Activated T-cell treated with anti-CD3 and anti-CD28 coated beads, Interleukin-2, amount 50 U/mL, for 48 hours (primary cell): ENCODE data around the gene C19orf25.
"Not testable (repeated sequence)": the region's sequence is repeated elsewhere in the genome, so short reads cannot be mapped to it uniquely, and the experiment has no call there.

Source experiments
- DNase-seq, 2 experiments: peaks; one replicate each; pipeline ENCODE4 v3.0.0-alpha.2; 2020

Gene C19orf25

DNA sequence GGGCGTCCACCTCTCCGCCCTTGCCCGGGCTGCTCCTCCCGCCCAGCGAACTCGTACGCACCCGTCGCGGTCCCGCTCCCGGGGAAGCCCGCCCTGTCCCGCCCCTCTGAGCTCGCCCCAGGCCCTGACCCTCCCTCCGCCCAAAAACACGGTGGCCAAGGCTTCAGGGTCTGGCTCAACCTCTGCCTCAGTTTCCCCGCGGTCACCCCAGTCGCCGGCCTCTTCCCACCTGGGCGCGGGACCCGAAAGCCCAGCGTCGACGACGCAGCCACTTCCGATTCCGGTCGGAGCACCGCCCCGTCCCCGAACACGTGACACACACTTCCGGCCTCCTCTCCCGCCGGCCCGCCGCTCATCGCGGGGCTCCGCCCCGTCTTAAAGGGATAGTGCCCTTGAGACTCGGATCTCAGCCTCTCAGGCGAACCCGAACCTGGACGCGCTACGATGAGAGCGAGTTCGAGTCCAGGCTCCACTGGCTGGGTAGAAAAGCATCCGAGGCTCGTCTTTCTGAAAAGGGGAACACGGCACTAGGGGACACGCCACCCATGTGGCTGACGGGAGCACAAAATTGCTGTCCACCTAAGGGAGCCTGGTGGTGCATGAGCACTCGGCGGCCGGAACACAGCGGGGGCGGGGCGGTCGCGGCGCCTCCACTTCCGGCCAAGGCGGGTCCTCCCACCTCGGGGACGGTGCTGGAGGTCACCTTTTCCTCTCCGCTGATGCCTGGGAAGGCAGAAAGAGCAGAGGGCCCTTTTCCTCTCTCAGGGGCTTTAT is at the start of gene C19orf25:
Gene C19orf25, minus strand, starts transcription at position 282 of the 774 bp plus-strand sequence. CDS start 312 bp downstream, outside the sequence.
- peak; percentile 95 to 96 for DNase-seq

DNA sequence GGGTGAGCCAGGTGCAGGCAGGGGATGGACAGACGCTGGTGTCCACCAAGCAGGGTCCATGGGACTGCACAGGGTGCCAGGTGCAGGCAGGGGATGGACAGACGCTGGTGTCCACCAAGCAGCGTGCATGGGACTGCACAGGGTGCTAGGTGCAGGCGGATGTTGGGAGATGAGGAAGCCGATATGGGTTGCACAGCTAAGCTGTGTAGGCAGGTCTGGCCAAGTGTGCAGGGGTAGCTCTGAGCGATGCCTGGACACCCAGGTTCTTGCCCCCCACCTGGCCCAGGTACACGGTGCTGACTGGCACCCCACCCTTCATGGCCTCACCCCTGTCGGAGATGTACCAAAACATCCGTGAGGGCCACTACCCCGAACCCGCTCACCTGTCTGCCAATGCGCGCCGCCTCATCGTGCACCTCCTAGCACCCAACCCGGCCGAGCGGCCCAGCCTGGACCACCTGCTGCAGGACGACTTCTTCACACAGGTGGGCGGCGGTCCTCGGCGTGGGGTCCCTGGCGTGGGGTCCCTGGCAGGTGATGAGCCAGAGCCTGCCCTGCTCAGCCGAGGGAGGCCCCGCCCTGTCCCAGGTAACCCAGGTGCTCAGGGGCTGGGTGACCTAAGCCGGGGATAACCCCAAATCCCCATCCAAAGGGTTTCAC is 48.8 kb upstream of the C19orf25 start:
- DNase-seq: no peak

- DNase-seq: no peak
Measured at GRCh38 chr19:1526979-1527649, 48.1 kb upstream of the C19orf25 start.

DNA sequence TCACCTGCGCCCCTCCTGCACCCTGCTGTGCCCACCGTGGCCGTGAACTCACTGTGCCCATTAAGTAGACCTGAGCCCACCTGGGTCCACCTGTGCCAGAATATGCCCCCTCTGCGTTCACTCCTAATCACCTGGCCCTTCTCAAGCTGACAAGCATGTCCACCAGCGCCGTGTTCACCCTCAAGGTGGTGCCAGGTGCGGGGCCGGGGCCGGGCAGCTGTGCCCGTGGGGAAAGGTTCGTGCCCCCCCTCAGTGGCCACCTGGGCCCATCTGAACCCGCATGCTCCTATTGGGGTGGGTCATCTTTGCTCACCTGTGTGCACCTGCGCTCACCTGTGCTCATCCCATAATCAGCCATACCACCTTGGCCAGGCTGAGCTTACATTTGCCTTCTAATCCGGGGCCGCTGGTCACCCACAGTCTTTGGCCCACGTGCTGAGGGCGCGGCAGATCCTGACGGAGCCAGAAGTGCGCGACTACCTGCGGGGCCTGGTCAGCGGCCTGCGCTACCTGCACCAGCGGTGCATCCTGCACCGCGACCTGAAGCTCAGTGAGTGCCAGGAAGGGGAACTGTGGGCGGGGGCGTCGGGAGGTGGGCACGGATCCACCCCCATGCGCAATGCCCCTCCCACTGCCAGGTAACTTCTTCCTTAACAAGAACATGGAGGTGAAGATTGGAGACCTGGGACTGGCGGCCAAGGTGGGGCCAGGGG is 47.2 kb upstream of the C19orf25 start:
- no peak for DNase-seq

- DNase-seq: no peak
Measured at GRCh38 chr19:1525343-1525742, 46.3 kb upstream of the C19orf25 start.

DNA sequence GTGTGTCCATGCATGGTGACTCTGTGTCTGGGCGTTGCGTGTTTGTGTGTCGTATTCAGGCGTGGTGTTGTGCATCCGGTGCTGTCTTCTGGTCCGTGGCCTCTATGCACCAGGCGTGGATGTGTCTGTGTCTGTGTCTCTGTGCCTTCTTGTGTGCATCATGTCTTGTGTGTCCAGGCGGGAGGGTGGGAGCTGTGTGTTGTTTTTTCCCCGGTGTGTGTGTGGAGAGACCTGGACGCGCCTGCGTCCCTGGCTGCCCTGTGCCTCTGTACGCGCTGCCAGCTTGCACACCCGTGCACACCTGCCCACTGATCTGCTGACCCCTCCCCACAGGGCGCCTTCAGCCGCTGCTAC is 45.9 kb upstream of the C19orf25 start:
- no peak for DNase-seq

DNA sequence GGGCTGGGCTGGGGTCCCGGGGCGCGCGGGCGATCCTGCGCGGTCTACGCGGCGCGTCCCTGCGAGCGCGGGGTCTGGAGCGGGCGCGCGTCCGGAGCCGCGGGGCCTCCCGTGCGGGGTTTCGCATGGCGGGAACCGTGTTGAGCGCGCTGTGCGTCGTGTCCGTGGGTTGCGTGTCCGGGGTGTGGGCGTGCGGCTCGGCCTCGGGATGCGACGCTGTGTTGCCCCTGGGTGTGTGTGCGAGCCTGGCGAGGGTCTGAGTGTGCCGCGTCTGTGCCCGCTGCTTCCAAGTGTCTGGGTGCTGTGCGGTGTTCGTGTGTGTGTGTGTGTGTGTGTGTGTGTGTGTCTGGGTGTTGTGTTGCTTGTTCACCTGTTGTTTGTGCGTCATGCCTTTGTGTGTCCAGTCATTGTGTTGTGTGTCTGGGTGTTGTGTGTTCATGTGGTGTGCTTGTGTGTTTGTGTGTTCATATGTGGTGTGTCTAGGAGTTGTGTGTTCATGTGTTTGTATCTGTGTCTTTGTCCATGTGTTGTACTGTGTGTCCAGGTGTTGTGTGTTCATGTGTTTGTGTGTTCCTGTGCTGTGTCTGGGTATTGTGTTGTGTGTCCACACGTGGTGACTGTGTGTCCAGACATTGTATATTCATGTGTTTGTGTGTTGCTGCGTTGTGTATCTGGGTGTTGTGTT is 45.4 kb upstream of the C19orf25 start:
- no peak for DNase-seq

DNA sequence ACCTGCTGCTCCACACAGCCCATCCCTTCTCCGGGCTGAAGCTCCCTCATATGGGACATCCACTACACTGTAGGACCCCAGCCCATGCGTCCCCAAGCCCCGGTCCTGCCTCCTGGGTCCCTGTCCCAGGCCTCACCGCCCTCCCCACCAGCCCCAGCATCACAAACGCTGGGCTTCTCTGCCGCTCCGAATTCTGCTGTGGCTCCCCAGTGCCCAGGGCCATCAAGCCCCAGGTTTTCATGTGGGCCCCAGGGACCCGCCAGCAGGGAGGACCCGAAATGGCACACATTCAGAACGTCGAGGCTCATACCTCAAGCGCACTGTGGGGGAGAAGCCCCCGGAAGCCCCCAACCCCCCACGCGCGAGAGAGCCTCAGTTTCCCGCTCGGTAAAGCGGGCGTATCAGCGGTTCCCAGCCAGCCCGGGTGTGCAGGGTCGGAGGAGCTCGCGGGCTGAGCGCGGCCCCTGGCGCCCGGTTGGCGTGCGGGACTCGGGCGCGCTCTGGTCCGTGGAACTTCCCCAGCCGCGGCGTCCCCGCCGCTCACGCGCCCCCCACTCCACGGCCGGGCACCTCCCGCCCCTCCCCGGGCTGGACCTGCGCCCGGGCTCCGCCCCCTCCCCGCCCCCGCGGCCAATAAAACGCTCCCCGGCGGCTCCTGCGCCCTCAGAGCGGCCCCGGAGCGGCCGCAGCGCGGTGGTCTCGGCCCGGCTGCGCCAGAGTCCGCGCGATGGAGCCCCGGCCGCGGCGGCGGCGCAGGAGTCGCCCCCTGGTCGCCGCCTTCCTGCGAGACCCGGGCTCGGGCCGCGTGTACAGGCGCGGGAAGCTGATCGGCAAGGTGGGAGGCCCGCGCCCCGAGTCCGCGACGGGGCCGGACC is 44.6 kb upstream of the C19orf25 start, which contains the start of gene PLK5:
Gene PLK5, plus strand, starts transcription at position 666 of the 875 bp plus-strand sequence. CDS start 2,920 bp downstream, outside the sequence.
- DNase-seq: no peak

GRCh38 chr19:1522838-1523237 is 43.8 kb upstream of the C19orf25 start:
- no peak for DNase-seq

DNA sequence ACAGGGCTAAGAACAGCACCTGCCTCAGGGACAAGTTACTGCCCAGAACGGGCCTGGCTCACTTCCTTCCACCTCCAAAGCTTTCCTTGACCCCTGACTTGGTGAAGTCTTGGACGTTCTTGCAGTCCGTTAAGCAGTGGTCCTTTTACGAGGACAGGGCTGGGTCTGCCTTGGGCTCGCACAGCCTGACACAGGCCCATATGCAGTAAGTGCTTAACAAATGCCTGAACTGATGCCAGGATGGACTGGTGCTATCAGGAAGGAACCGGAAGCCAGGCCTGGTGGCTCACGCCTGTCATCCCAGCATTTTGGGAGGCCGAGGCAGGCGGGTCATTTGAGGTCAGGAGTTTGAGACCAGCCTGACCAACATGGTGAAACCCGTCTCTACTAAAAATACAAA is 43.0 kb upstream of the C19orf25 start:
- DNase-seq: no peak

DNA sequence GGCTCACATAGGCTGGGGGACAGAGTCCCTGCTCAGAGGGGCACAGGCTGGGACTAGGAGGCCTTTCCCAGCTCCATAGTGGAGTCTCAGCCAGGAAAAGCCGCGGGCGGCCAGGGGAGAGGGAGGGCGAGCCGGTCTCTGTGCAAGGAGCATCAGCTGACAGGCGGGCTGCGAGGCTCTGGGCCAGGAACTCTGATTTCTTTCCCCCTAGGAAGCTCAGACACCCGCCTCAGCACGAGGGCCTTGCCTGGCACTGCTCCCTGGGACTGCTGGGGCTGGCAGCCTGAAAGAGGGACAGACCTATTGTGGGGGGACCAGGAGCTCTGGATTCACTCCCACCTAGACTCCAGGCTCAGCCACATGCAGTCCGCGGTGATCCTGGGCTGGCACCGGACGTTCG is 42.6 kb upstream of the C19orf25 start:
- no peak for DNase-seq

GRCh38 chr19:1520203-1520780 is 41.3 kb upstream of the C19orf25 start:
- no peak for DNase-seq

GRCh38 chr19:1519802-1520201 is 40.8 kb upstream of the C19orf25 start:
- DNase-seq: not testable (repeated sequence)

GRCh38 chr19:1518471-1518870 is 39.5 kb upstream of the C19orf25 start:
- DNase-seq: no peak

DNA sequence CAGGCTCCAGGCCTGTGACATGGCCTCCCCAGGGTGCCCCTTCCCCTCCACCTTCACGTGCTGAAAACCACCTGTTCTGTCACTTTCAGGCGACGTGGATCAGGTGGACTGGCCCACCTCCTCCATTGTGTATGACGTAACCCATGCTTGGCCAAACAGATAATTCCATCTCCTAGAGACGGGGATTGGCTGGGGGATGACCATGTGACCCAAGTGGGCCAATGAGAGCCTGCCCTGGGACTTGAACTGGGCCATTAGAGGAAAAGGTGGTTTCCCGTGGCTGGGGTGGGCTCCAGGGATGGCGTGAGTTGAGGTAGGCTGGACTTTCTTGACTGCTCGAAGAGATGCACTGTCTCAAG is 37.4 kb upstream of the C19orf25 start:
- no peak for DNase-seq

DNA sequence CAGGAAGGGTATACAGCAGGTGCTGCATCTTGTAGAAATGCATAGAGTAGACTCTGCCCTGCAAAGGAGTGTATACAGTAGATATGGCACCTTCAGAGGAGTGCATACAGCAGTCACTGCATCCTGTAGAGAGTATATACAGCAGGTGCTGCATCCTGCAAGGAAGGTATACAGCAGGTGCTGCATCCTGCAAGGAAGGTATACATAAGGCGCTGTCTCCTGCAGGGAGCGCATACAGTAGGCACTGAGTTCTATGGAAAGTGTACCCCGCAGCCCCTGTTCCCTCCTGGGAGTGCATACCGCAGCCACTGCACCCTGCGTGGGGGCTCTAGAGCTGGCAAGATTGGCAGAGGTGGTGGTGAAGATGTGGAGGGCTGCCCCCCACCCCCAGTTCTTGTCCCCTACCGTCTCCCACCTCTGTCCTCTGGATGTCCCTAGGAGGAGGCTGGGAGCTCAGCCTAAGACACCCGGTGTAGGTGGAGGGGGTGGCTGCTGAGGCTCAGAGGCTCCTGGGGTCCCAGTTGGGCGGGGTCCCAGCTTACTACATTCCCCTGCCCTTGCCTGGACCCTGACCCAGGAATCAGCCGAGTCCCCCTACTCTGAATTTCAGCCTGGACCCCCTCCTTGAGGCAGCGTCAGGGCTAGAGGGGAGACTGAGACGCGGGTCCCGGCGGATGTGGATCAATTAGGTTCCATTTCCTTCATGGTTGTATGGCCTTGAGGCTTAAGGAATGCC is 36.1 kb upstream of the C19orf25 start:
- DNase-seq: no peak

- DNase-seq: no peak
Measured at GRCh38 chr19:1514295-1514661, 35.3 kb upstream of the C19orf25 start.

DNA sequence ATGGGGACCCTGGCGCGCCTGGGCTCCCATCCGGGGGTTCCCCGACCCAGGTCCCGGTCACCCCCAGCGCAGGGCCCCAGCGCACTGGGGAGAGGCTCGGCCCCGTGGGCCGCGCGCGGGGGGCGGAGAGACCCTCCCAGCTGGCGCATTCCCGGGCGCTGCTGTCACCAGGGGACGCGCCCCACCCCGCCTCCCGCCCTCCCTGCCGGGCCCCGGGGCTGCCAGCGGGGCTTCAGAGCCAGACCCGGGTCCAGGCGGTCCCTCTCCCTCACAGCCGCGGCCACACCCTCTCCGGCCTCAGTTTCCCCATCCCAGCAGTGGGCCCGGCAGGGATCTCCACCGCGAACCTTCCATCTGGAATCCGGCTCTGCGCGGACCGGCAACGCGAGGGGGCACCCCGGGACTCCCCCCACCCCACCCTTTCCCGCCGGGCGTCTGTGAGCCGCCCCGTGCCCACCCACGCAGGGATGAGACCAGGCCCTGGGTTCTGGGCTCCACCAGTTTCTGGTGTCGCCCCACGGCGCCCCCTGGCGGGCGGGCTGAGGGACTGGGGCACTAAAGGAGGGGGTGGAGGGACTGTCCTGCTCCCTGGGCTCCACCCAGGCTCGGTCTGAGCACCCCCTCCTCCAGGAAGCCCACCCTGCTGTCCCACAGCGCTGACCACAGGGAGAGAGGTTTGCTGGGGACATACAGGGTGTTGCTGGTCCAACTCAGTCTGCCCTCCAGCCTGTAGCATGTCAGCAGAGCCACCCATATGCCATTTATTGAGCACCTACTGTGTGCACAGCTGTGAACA is 34.7 kb upstream of the C19orf25 start:
- DNase-seq: peak; percentile 78 to 81

GRCh38 chr19:1512671-1513498 is 33.9 kb upstream of the C19orf25 start, which contains the start of gene ADAMTSL5:
Gene ADAMTSL5, minus strand, starts transcription at chr19:1513019. Its CDS starts 2,076 bp downstream, at chr19:1510943.
- peak; percentile 80 to 86 for DNase-seq
